Uterus (tissue), 2 donors: Measurements from ENCODE around the gene HNRNPAB.

Experiments used
- CTCF ChIP-seq, 4 experiments: fragments of 200-600 bp in 2 of 4; fragments of 450-650 bp in 2 of 4; sonication (generic) in 2 of 4; IDR thresholded peaks; one replicate each; pipeline ENCODE4 v1.5.1; 2016 to 2019; ENCODE audit warnings: antibody characterized with exemption in 4 of 4, mild to moderate bottlenecking in 2 of 4, moderate library complexity in 1 of 4
- POLR2A ChIP-seq, 2 donors: fragments of 450-650 bp; IDR thresholded peaks; one replicate each; pipeline ENCODE4 v1.6.1; 2016; ENCODE audit warnings: antibody characterized with exemption in 2 of 2, mild to moderate bottlenecking in 1 of 2, moderate library complexity in 1 of 2

GRCh38 chr5:178191661-178192060 is 12.7 kb upstream of the HNRNPAB start:
- TF ChIP-seq CTCF (IDR thresholded peaks at IDR 0.05), result no peak
- TF ChIP-seq POLR2A (IDR thresholded peaks at IDR 0.05), result no peak
